HCT116 (cell line): ENCODE measurements around the gene SEPTIN5. TPM values are rescaled to one million over a fixed set of nuclear protein-coding genes. Genes with fewer than 3 reads are reported as not detected.

ENCODE experiments used
- ATAC-seq: fragments of 200-7000 bp; cut with Tn5 transposase; 2 replicates; pipeline ENCODE4 v1.9.1; 2020; ENCODE audit warnings: mild to moderate bottlenecking, moderate library complexity
- BruUV-seq: library from RNA; stranded (reverse); fragments of 400-500 nt; replicated peaks from 2 replicates; lab custom pipeline; 2021; lab: Mats Ljungman, UMichigan
- CTCF ChIA-PET: fragments of 300-600 bp; sonication (Branson Sonifier 250); formaldehyde crosslinking; loops from one replicate; lab custom pipeline; 2021; ENCODE audit warnings: antibody characterized with exemption; lab: Charles Lee
- POLR2A ChIA-PET: fragments of 300-600, 350-600 bp; sonication (Branson Sonifier 250); formaldehyde crosslinking; loops from one replicate; lab custom pipeline; 2021; ENCODE audit warnings: antibody characterized with exemption; lab: Charles Lee
- RAD21 ChIA-PET, 2 experiments: fragments of 300-600 bp; sonication (Branson Sonifier 250); formaldehyde crosslinking; loops; one replicate each; lab custom pipeline; 2023; ENCODE audit warnings: low total read pairs in 2 of 2; ENCODE audit not compliant: uncharacterized antibody in 2 of 2, unreplicated experiment in 2 of 2, low non-redundant PET in 1 of 2; lab: Charles Lee
- DNase-seq: peaks from one replicate; pipeline ENCODE4 v3.0.0-alpha.2; 2010; ENCODE audit warnings: low read depth, low spot score
- H2AFZ ChIP-seq: fragments of 200-600 bp; shearing (Covaris generic), sonication (generic); 2 replicates; pipeline ENCODE4 v1.6.1; 2017; ENCODE audit warnings: low read depth, mixed run types, mixed read lengths, antibody characterized with exemption, low read length; ENCODE audit not compliant: poor library complexity, severe bottlenecking
- H3K27ac ChIP-seq: 2 replicates; pipeline ENCODE4 v1.5.1; 2012; ENCODE audit warnings: low read depth, low read length
- H3K27me3 ChIP-seq: fragments of 200-600 bp; sonication (generic); 2 replicates; pipeline ENCODE4 v1.6.1; 2016; ENCODE audit warnings: mixed run types, low read length, mixed read lengths; ENCODE audit not compliant: insufficient read depth
- H3K36me3 ChIP-seq, 2 experiments: fragments of 200-500 bp in 1 of 2; fragments of 200-600 bp in 1 of 2; sonication (Bioruptor generic) in 1 of 2; sonication (generic) in 1 of 2; 2 replicates each; pipeline versions ENCODE4 v1.5.1 to v1.6.1; 2014 to 2016; ENCODE audit warnings: low read length in 2 of 2, inconsistent platforms in 1 of 2, mixed read lengths in 1 of 2, mixed run types in 1 of 2; ENCODE audit not compliant: insufficient read depth in 2 of 2, control insufficient read depth in 1 of 2
- H3K4me1 ChIP-seq, 2 experiments: fragments of 200-600 bp in 1 of 2; sonication (generic) in 1 of 2; 2 replicates each; pipeline versions ENCODE4 v1.5.1 to v1.6.1; 2012 to 2017; ENCODE audit warnings: low read length in 2 of 2, inconsistent platforms in 1 of 2, mild to moderate bottlenecking in 1 of 2, mixed read lengths in 1 of 2, mixed run types in 1 of 2, moderate library complexity in 1 of 2; ENCODE audit not compliant: insufficient read depth in 2 of 2, control insufficient read depth in 1 of 2
- H3K4me2 ChIP-seq: fragments of 200-600 bp; sonication (generic); 2 replicates; pipeline ENCODE4 v1.6.1; 2017; ENCODE audit warnings: mixed run types, low read length, mixed read lengths
- H3K4me3 ChIP-seq, 2 experiments: fragments of 200-600 bp in 1 of 2; sonication (generic) in 1 of 2; replicated peaks in 1 of 2; 2 replicates each; pipeline ENCODE4 v1.5.1; 2011 to 2016; ENCODE audit warnings: low read length in 2 of 2, control low read depth in 1 of 2, low read depth in 1 of 2, mild to moderate bottlenecking in 1 of 2, mixed read lengths in 1 of 2, mixed run types in 1 of 2
- H3K79me2 ChIP-seq: fragments of 200-600 bp; sonication (generic); 2 replicates; pipeline ENCODE4 v1.6.1; 2017; ENCODE audit warnings: mild to moderate bottlenecking, mixed run types, low read length, moderate library complexity, mixed read lengths; ENCODE audit not compliant: insufficient read depth
- H3K9ac ChIP-seq: fragments of 200-600 bp; sonication (generic); 2 replicates; pipeline ENCODE4 v1.6.1; 2016; ENCODE audit warnings: low read length, mixed read lengths
- H3K9me2 ChIP-seq: fragments of 200-600 bp; sonication (generic), shearing (Covaris generic); 2 replicates; pipeline ENCODE4 v1.6.1; 2017; ENCODE audit warnings: mixed run types, mild to moderate bottlenecking, moderate library complexity; ENCODE audit not compliant: insufficient read depth
- H3K9me3 ChIP-seq, 2 experiments: fragments of 200-500 bp in 1 of 2; fragments of 200-600 bp in 1 of 2; sonication (Bioruptor generic) in 1 of 2; sonication (generic) in 1 of 2; 2 replicates each; pipeline ENCODE4 v1.6.1; 2014 to 2017; ENCODE audit warnings: low read length in 2 of 2, mixed read lengths in 2 of 2, inconsistent platforms in 1 of 2, low read depth in 1 of 2, mild to moderate bottlenecking in 1 of 2, mixed run types in 1 of 2, moderate library complexity in 1 of 2; ENCODE audit not compliant: control insufficient read depth in 1 of 2, insufficient read depth in 1 of 2
- H4K20me1 ChIP-seq: fragments of 200-600 bp; sonication (generic), shearing (Covaris generic); 2 replicates; pipeline ENCODE4 v1.6.1; 2017; ENCODE audit warnings: mixed run types, mild to moderate bottlenecking, moderate library complexity; ENCODE audit not compliant: insufficient read depth
- ATF3 ChIP-seq: IDR thresholded peaks from 2 replicates; pipeline ENCODE4 v1.6.1; 2012
- CBX3 ChIP-seq: IDR thresholded peaks from 2 replicates; pipeline ENCODE4 v1.6.1; 2012; ENCODE audit warnings: low read depth
- CEBPB ChIP-seq: IDR thresholded peaks from 2 replicates; pipeline ENCODE4 v1.6.1; 2012; ENCODE audit warnings: low read depth
- EGR1 ChIP-seq: IDR thresholded peaks from 2 replicates; pipeline ENCODE4 v1.6.1; 2012; ENCODE audit warnings: low read depth
- ELF1 ChIP-seq: IDR thresholded peaks from 2 replicates; pipeline ENCODE4 v1.6.1; 2012; ENCODE audit warnings: low read depth, borderline replicate concordance
- EZH2 ChIP-seq: fragments of 200-600 bp; sonication (generic); IDR thresholded peaks from 2 replicates; pipeline ENCODE4 v1.6.1; 2017; ENCODE audit warnings: antibody characterized with exemption, mixed run types
- FOSL1 ChIP-seq: IDR thresholded peaks from 2 replicates; pipeline ENCODE4 v1.6.1; 2012; ENCODE audit warnings: low read depth
- JUND ChIP-seq: IDR thresholded peaks from 2 replicates; pipeline ENCODE4 v1.6.1; 2012
- POLR2A ChIP-seq: IDR thresholded peaks from 2 replicates; pipeline ENCODE4 v1.7.0; 2011; ENCODE audit warnings: borderline replicate concordance; ENCODE audit not compliant: insufficient read depth, insufficient read length; ENCODE audit errors: extremely low read depth
- POLR2AphosphoS5 ChIP-seq: IDR thresholded peaks from 2 replicates; pipeline ENCODE4 v1.6.1; 2011; ENCODE audit warnings: mild to moderate bottlenecking, low read depth, low read length, moderate library complexity
- RAD21 ChIP-seq: IDR thresholded peaks from 2 replicates; pipeline ENCODE4 v1.6.1; 2012; ENCODE audit warnings: low read depth, mild to moderate bottlenecking
- SIN3A ChIP-seq: IDR thresholded peaks from 2 replicates; pipeline ENCODE4 v1.6.1; 2012; ENCODE audit warnings: low read depth
- YY1 ChIP-seq: IDR thresholded peaks from 2 replicates; pipeline ENCODE4 v1.6.1; 2011; ENCODE audit warnings: low read length, low read depth, moderate library complexity, mild to moderate bottlenecking; ENCODE audit not compliant: insufficient replicate concordance; ENCODE audit errors: extremely low read depth
- intact Hi-C: fragments of 100-400 bp; cut with micrococcal nuclease; formaldehyde crosslinking; loops from 2 replicates; pipeline ENCODE4 v1.10.0; 2022
- total RNA-seq: library from RNA; stranded (reverse); gene quantifications from one replicate; pipeline ENCODE4 v1.2.1, GENCODE V29; 2021; ENCODE audit not compliant: unreplicated experiment
- TF ChIP-seq, protein P1 (sequence below): IDR thresholded peaks from 2 replicates; pipeline ENCODE4 v1.6.1; 2012; ENCODE audit warnings: low read depth
- TF ChIP-seq, protein P2 (sequence below): IDR thresholded peaks from 2 replicates; pipeline ENCODE4 v1.6.1; 2012
- TF ChIP-seq, protein P3 (sequence below): IDR thresholded peaks from 2 replicates; pipeline ENCODE4 v1.6.1; 2011; ENCODE audit warnings: mild to moderate bottlenecking, low read length, moderate library complexity; ENCODE audit not compliant: insufficient replicate concordance; ENCODE audit errors: extremely low read depth
- TF ChIP-seq, protein P4 (sequence below), 3 experiments: fragments of 200-600 bp in 1 of 3; sonication (generic) in 1 of 3; IDR thresholded peaks in 2 of 3; conservative IDR thresholded peaks in 1 of 3; 2 replicates each; pipeline ENCODE4 v1.5.1; 2012 to 2017; ENCODE audit warnings: low read depth in 2 of 3, low read length in 2 of 3, antibody characterized with exemption in 1 of 3, borderline replicate concordance in 1 of 3, control low read depth in 1 of 3, mild to moderate bottlenecking in 1 of 3, mixed read lengths in 1 of 3, mixed run types in 1 of 3, moderate library complexity in 1 of 3; ENCODE audit not compliant: insufficient read depth in 1 of 3

Gene SEPTIN5
- total RNA-seq, 1 experiment from 2014 or later = 9.0 TPM

- Histone ChIP-seq H3K9me2 (no peaks in the 10 kb centered on the region), H3K27ac (no peak overlapping the region), H3K79me2 (no peaks in the 10 kb centered on the region), H4K20me1 (no peaks in the 10 kb centered on the region), H2AFZ (no peak overlapping the region), H3K36me3 (no peaks in the 10 kb centered on the region; a peak in 1 of 4 replicates), H3K4me1 (peaks cover 17 to 31% of the 10 kb centered on the region in 2 experiments), H3K9me3 (no peaks in the 10 kb centered on the region), H3K9ac (no peak overlapping the region), H3K4me3 (no peak overlapping the region), H3K27me3 (no peaks in the 10 kb centered on the region), H3K4me2 (no peak overlapping the region)
- DNase-seq (no peak), ATAC-seq (no peak)
- TF ChIP-seq, protein P1, sequence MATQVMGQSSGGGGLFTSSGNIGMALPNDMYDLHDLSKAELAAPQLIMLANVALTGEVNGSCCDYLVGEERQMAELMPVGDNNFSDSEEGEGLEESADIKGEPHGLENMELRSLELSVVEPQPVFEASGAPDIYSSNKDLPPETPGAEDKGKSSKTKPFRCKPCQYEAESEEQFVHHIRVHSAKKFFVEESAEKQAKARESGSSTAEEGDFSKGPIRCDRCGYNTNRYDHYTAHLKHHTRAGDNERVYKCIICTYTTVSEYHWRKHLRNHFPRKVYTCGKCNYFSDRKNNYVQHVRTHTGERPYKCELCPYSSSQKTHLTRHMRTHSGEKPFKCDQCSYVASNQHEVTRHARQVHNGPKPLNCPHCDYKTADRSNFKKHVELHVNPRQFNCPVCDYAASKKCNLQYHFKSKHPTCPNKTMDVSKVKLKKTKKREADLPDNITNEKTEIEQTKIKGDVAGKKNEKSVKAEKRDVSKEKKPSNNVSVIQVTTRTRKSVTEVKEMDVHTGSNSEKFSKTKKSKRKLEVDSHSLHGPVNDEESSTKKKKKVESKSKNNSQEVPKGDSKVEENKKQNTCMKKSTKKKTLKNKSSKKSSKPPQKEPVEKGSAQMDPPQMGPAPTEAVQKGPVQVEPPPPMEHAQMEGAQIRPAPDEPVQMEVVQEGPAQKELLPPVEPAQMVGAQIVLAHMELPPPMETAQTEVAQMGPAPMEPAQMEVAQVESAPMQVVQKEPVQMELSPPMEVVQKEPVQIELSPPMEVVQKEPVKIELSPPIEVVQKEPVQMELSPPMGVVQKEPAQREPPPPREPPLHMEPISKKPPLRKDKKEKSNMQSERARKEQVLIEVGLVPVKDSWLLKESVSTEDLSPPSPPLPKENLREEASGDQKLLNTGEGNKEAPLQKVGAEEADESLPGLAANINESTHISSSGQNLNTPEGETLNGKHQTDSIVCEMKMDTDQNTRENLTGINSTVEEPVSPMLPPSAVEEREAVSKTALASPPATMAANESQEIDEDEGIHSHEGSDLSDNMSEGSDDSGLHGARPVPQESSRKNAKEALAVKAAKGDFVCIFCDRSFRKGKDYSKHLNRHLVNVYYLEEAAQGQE = no peak
- TF ChIP-seq POLR2A (no peak), YY1 (no peak), ELF1 (no peak), POLR2AphosphoS5 (no peak), RAD21 (no peak), SIN3A (no peak), JUND (no peak), ATF3 (no peak), CBX3 (no peak), EGR1 (no peak), FOSL1 (no peak), EZH2 (no peak), CEBPB (no peak)
- TF ChIP-seq, protein P2, sequence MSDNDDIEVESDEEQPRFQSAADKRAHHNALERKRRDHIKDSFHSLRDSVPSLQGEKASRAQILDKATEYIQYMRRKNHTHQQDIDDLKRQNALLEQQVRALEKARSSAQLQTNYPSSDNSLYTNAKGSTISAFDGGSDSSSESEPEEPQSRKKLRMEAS = no peak
- TF ChIP-seq, protein P3, sequence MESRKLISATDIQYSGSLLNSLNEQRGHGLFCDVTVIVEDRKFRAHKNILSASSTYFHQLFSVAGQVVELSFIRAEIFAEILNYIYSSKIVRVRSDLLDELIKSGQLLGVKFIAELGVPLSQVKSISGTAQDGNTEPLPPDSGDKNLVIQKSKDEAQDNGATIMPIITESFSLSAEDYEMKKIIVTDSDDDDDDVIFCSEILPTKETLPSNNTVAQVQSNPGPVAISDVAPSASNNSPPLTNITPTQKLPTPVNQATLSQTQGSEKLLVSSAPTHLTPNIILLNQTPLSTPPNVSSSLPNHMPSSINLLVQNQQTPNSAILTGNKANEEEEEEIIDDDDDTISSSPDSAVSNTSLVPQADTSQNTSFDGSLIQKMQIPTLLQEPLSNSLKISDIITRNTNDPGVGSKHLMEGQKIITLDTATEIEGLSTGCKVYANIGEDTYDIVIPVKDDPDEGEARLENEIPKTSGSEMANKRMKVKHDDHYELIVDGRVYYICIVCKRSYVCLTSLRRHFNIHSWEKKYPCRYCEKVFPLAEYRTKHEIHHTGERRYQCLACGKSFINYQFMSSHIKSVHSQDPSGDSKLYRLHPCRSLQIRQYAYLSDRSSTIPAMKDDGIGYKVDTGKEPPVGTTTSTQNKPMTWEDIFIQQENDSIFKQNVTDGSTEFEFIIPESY = no peak
- TF ChIP-seq, protein P4, sequence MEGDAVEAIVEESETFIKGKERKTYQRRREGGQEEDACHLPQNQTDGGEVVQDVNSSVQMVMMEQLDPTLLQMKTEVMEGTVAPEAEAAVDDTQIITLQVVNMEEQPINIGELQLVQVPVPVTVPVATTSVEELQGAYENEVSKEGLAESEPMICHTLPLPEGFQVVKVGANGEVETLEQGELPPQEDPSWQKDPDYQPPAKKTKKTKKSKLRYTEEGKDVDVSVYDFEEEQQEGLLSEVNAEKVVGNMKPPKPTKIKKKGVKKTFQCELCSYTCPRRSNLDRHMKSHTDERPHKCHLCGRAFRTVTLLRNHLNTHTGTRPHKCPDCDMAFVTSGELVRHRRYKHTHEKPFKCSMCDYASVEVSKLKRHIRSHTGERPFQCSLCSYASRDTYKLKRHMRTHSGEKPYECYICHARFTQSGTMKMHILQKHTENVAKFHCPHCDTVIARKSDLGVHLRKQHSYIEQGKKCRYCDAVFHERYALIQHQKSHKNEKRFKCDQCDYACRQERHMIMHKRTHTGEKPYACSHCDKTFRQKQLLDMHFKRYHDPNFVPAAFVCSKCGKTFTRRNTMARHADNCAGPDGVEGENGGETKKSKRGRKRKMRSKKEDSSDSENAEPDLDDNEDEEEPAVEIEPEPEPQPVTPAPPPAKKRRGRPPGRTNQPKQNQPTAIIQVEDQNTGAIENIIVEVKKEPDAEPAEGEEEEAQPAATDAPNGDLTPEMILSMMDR (IDR thresholded peaks at IDR 0.05 in 2 of 3, conservative IDR thresholded peaks at IDR 0.05 in 1 of 3; ENCODE audit: borderline replicate concordance in 1 of 3, insufficient read depth in 1 of 3, low read depth in 2 of 3, low read length in 2 of 3) = no peak
- ChIA-PET POLR2A (no interaction called here), RAD21 (no interaction called here), CTCF (no interaction called here)
- intact Hi-C loops = no loop called here
- no TSS peak for BruUV-seq
These were observed 7.3 kb downstream of the SEPTIN5 start for GRCh38 chr22:19721330-19722177.
